ENCODE measurements around the gene IFI27.
"Not testable (repeated sequence)": the region's sequence is repeated elsewhere in the genome, so short reads cannot be mapped to it uniquely, and the experiment has no call there.

GRCh38 chr14:94156143-94156542, 45.6 kb downstream of the IFI27 start:
- TF ChIP-seq ZNF384 (IDR thresholded peaks at IDR 0.05); BHLHE40 (IDR thresholded peaks at IDR 0.05; ENCODE audit: borderline replicate concordance); PKNOX1 (IDR thresholded peaks at IDR 0.05); HDGF (IDR thresholded peaks at IDR 0.05; ENCODE audit: borderline replicate concordance); SP1 (IDR thresholded peaks at IDR 0.05); ELF4 (IDR thresholded peaks at IDR 0.05); FOXA1 (IDR thresholded peaks at IDR 0.05): not testable (repeated sequence)
